K562 (cell line): ENCODE results near the gene VENTX. TPM values are rescaled to one million over a fixed set of nuclear protein-coding genes. Genes with fewer than 3 reads are reported as not detected.

Experiments used
- ATAC-seq: fragments of 200-7000 bp; cut with Tn5 transposase; 3 replicates; pipeline ENCODE4 v1.9.1; 2020; ENCODE audit warnings: moderate library complexity
- BruUV-seq: library from RNA; stranded (reverse); fragments of 400-500 nt; replicated peaks from 2 replicates; lab custom pipeline; 2021; lab: Mats Ljungman, UMichigan
- CTCF ChIA-PET: fragments of 300-600 bp; formaldehyde crosslinking; extraction: SDS; loops from one replicate; lab custom pipeline; 2021; ENCODE audit warnings: low intra/inter-chr PET ratio; lab: Yijun Ruan, JAX
- POLR2A ChIA-PET: fragments of 300-600, 350-650 bp; sonication (Branson Sonifier 250); formaldehyde crosslinking; extraction: SDS; loops from one replicate; lab custom pipeline; 2021; ENCODE audit warnings: antibody characterized with exemption, inconsistent platforms; lab: Yijun Ruan, JAX
- DNase-seq, 4 experiments: peaks; one replicate each; pipeline versions ENCODE4 v3.0.0 to v3.0.0-alpha.2; 2011 to 2018; ENCODE audit warnings: low spot score in 3 of 4, mixed read lengths in 3 of 4; ENCODE audit errors: extremely low read depth in 1 of 4
- FAIRE-seq: peaks from 2 replicates; lab custom pipeline; 2011; peaks lifted over from hg19 to GRCh38; lab: Jason Lieb, UNC
- H2AFZ ChIP-seq: 2 replicates; pipeline ENCODE4 v1.6.0; 2011; ENCODE audit warnings: low read depth, low read length, control low read depth, inconsistent platforms
- H3K27ac ChIP-seq: fragments of 200-600 bp; 3 replicates; pipeline ENCODE4 v1.8.0; 2011; ENCODE audit warnings: low read depth, mild to moderate bottlenecking, control low read depth, inconsistent platforms, low read length, moderate library complexity, mixed read lengths; ENCODE audit errors: extremely low read depth
- H3K27me3 ChIP-seq, 2 experiments: fragments of 300-600 bp in 1 of 2; 2 replicates in 1 of 2; 3 replicates in 1 of 2; pipeline versions ENCODE4 v1.6.0 to v1.8.0; 2011; ENCODE audit warnings: inconsistent platforms in 2 of 2, low read length in 2 of 2, mild to moderate bottlenecking in 1 of 2, mixed read lengths in 1 of 2, moderate library complexity in 1 of 2; ENCODE audit not compliant: control insufficient read depth in 2 of 2, insufficient read depth in 2 of 2
- H3K36me3 ChIP-seq: fragments of 300-600 bp; 3 replicates; pipeline ENCODE4 v1.8.0; 2011; ENCODE audit warnings: mild to moderate bottlenecking, low read length, inconsistent platforms; ENCODE audit not compliant: control insufficient read depth, insufficient read depth
- H3K4me1 ChIP-seq, 2 experiments: fragments of 200-600 bp in 1 of 2; replicated peaks in 1 of 2; 2 replicates in 1 of 2; 3 replicates in 1 of 2; pipeline versions ENCODE4 v1.5.1 to v1.8.0; 2011; ENCODE audit warnings: inconsistent platforms in 2 of 2, low read length in 2 of 2, mild to moderate bottlenecking in 1 of 2, mixed read lengths in 1 of 2, moderate library complexity in 1 of 2; ENCODE audit not compliant: control insufficient read depth in 2 of 2, insufficient read depth in 2 of 2
- H3K4me2 ChIP-seq: 2 replicates; pipeline ENCODE4 v1.6.1; 2011; ENCODE audit warnings: low read length, control low read depth, inconsistent platforms, mixed read lengths; ENCODE audit not compliant: insufficient read depth
- H3K4me3 ChIP-seq: fragments of 200-600 bp; sonication (generic), shearing (Covaris generic); 2 replicates; pipeline ENCODE4 v1.5.1; 2016; ENCODE audit warnings: control low read depth, inconsistent platforms
- H3K79me2 ChIP-seq: fragments of 200-600 bp; 3 replicates; pipeline ENCODE4 v1.8.0; 2011; ENCODE audit warnings: low read length, inconsistent platforms; ENCODE audit not compliant: control insufficient read depth, insufficient read depth
- H3K9ac ChIP-seq, 2 experiments: 2 replicates each; pipeline versions ENCODE4 v1.6.0 to v1.6.1; 2011; ENCODE audit warnings: low read depth in 2 of 2, low read length in 2 of 2, control low read depth in 1 of 2, inconsistent platforms in 1 of 2, mild to moderate bottlenecking in 1 of 2, mixed read lengths in 1 of 2; ENCODE audit not compliant: insufficient read depth in 1 of 2
- H3K9me1 ChIP-seq: one replicate; pipeline ENCODE4 v1.6.0; 2011; ENCODE audit warnings: inconsistent platforms, mild to moderate bottlenecking, low read length, moderate library complexity; ENCODE audit not compliant: control insufficient read depth, insufficient read depth
- H3K9me3 ChIP-seq: replicated peaks from 2 replicates; pipeline ENCODE4 v1.5.1; 2011; ENCODE audit warnings: low read depth, low read length, inconsistent platforms; ENCODE audit not compliant: control insufficient read depth, insufficient read depth
- H4K20me1 ChIP-seq: replicated peaks from 2 replicates; pipeline ENCODE4 v1.6.1; 2011; ENCODE audit warnings: low read length, inconsistent platforms, mixed read lengths; ENCODE audit not compliant: control insufficient read depth, insufficient read depth
- GATAD2B ChIP-seq: fragments of 450-650 bp; IDR thresholded peaks from 2 replicates; pipeline ENCODE4 v1.6.1; 2017; ENCODE audit warnings: mild to moderate bottlenecking, borderline replicate concordance
- HDAC8 ChIP-seq: fragments of 450-650 bp; IDR thresholded peaks from 2 replicates; pipeline ENCODE4 v1.6.1; 2016; ENCODE audit warnings: mild to moderate bottlenecking, missing genetic modification characterization, moderate library complexity, missing compliant biosample characterization
- HNRNPH1 ChIP-seq: fragments of 200-400 bp; formaldehyde crosslinking; optimal IDR thresholded peaks from 2 replicates; pipeline ENCODE3; 2017; ENCODE audit warnings: low read depth, mild to moderate bottlenecking, low read length, moderate library complexity
- MBD2 ChIP-seq: sonication (generic); IDR thresholded peaks from 2 replicates; pipeline ENCODE4 v1.6.1; 2016; ENCODE audit warnings: low read depth, borderline replicate concordance
- PRMT5 ChIP-seq: sonication (generic); formaldehyde crosslinking; IDR thresholded peaks from 2 replicates; pipeline ENCODE4 v1.5.0; 2020; ENCODE audit warnings: missing genetic modification reagents
- RB1 ChIP-seq: fragments of 450-650 bp; IDR thresholded peaks from 2 replicates; pipeline ENCODE4 v1.6.1; 2017; ENCODE audit warnings: low read depth, mild to moderate bottlenecking
- SIRT6 ChIP-seq: IDR thresholded peaks from one replicate; pipeline ENCODE4 v1.6.1; 2012; ENCODE audit warnings: low read depth, mild to moderate bottlenecking, control low read depth, inconsistent platforms, low read length, moderate library complexity
- ZNF76 ChIP-seq: fragments of 250-450 bp; sonication (Bioruptor Pico); IDR thresholded peaks from 2 replicates; pipeline ENCODE4 v1.4.0; 2020; ENCODE audit warnings: mild to moderate bottlenecking, moderate library complexity, borderline replicate concordance
- WGBS: fragments of 100-300 bp; shearing (Covaris generic); methylation state at CpG from one replicate; pipeline ENCODE4 v1.1.6; 2016; ENCODE audit warnings: low coverage, mixed read lengths; ENCODE audit not compliant: insufficient coverage; ENCODE audit errors: missing lambda C conversion rate; 5-methylcytosine and 5-hydroxymethylcytosine counted together
- in situ Hi-C: fragments of 300-500 bp; cut with MboI; formaldehyde crosslinking; loops from 4 replicates; pipeline ENCODE4 v1.15.0; 2018; ENCODE audit warnings: inconsistent platforms, mixed read lengths
- intact Hi-C: fragments of 100-400 bp; cut with micrococcal nuclease; formaldehyde crosslinking; loops from 2 replicates; pipeline ENCODE4 v1.14.2; 2022
- polyA plus RNA-seq, 8 experiments: library from polyadenylated mRNA; depleted of rRNA in 4 of 8; stranded (reverse) in 5 of 8; unstranded in 3 of 8; fragments of >200 nt; fragmentation: Nextera tagmentation in 2 of 8; fragmentation: Illumina TruSeq in 1 of 8; extraction: Ambion mirVana in 2 of 8; extraction: Trizol in 1 of 8; gene quantifications; 2 replicates each; pipeline versions ENCODE4 v1.2.1 to v1.2.3, GENCODE V29; 2011 to 2014; ENCODE audit warnings: inconsistent platforms in 1 of 8, missing spikeins in 1 of 8
- total RNA-seq, 7 experiments: library from RNA; depleted of rRNA in 6 of 7; stranded (reverse); fragments of >200 nt in 6 of 7; fragmentation: Illumina TruSeq in 2 of 7; extraction: Trizol in 2 of 7; gene quantifications; 2 replicates each; pipeline versions ENCODE4 v1.2.1 to v1.2.3, GENCODE V29; 2011 to 2021; ENCODE audit warnings: low replicate concordance in 1 of 7
- TF ChIP-seq, protein P1 (sequence below): sonication (generic); formaldehyde crosslinking; IDR thresholded peaks from 2 replicates; pipeline ENCODE4 v1.8.0; 2022; ENCODE audit warnings: missing genetic modification reagents, mild to moderate bottlenecking, borderline replicate concordance

Gene VENTX
- total and polyA plus RNA-seq, 9 of the 15 experiments (the other 6 are each of a cell fraction or from before 2014, with no cell fraction given): 0.07 to 0.70 (median 0.20) TPM; not detected in 1

DNA sequence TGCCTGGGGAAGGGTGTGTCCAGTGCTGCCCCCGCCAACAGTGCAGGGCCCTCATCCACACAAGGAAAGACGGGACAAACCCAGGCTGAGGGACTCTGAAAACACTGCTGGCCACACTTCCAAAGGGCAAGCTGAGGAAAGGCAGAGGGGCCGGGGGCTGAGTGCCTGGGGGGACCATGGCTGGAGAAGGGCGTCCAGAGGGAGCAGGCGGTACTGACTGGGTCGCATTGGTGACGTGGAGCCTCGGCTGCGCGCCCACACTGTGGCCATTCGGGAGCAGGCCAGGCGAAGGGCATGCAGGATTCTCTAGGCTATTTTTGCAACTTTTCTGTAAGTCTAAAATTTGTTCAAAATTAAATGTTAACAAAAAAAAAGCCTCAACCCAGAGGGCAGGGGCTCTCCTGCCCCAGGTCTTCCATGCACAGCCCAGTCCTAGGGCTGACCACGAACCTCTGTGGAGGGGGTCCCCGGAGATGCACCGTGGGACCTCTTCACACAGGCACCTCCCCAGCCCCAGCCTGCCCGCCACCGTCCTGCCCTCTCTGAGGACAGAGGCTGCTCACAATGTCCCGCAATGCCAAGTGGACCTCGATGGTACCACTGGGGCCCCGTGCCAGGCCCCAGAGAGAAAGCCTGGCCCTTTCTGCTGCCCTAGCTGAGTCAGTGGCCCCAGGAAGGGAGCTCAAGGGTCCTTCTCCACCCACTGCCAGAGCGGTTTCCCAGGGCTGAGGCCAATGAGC is 28.6 kb downstream of the VENTX start:
- POLR2A ChIA-PET: interaction anchor here (0.6 to 1.0 kb wide), 2 partner anchors 9 to 299 kb away, joined by 3 to 5 read pairs; no protein-coding TSS in a partner anchor

More for the DNA sequence above, 28.6 kb downstream of the VENTX start:
- H3K79me2 ChIP-seq: no peaks in the 10 kb centered on the region
- H3K36me3 ChIP-seq: no peaks in the 10 kb centered on the region
- no peaks in the 10 kb centered on the region for H3K27me3 ChIP-seq
- FAIRE-seq (no peak), ATAC-seq (no peak), DNase-seq (no peak)
- 75% methylated on average over 13 of the region's 21 CpGs for WGBS
- H3K4me1 ChIP-seq: peaks cover 2 to 76% of the 10 kb centered on the region in 2 experiments; a peak in 3 of 5 replicates
- intact Hi-C loops (no loop called here), in situ Hi-C loops (no loop called here)
- H3K9ac ChIP-seq: no peak overlapping the region
- CTCF ChIA-PET: no interaction called here
- H2AFZ ChIP-seq: no peak overlapping the region
- H3K9me3 ChIP-seq: no peaks in the 10 kb centered on the region
- no peaks in the 10 kb centered on the region for H4K20me1 ChIP-seq
- BruUV-seq: no TSS peak
- H3K27ac ChIP-seq: no peak overlapping the region
- no peak overlapping the region for H3K4me2 ChIP-seq
- no peaks in the 10 kb centered on the region for H3K9me1 ChIP-seq
- H3K4me3 ChIP-seq: no peak overlapping the region
- TF ChIP-seq HDAC8 (tag) (no peak), RB1 (no peak), SIRT6 (no peak), HNRNPH1 (no peak), ZNF76 (CRISPR knock-in tag) (no peak), GATAD2B (no peak), PRMT5 (no peak), MBD2 (no peak)
- TF ChIP-seq, protein P1, sequence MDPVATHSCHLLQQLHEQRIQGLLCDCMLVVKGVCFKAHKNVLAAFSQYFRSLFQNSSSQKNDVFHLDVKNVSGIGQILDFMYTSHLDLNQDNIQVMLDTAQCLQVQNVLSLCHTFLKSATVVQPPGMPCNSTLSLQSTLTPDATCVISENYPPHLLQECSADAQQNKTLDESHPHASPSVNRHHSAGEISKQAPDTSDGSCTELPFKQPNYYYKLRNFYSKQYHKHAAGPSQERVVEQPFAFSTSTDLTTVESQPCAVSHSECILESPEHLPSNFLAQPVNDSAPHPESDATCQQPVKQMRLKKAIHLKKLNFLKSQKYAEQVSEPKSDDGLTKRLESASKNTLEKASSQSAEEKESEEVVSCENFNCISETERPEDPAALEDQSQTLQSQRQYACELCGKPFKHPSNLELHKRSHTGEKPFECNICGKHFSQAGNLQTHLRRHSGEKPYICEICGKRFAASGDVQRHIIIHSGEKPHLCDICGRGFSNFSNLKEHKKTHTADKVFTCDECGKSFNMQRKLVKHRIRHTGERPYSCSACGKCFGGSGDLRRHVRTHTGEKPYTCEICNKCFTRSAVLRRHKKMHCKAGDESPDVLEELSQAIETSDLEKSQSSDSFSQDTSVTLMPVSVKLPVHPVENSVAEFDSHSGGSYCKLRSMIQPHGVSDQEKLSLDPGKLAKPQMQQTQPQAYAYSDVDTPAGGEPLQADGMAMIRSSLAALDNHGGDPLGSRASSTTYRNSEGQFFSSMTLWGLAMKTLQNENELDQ (CRISPR knock-in tag): no peak
